Measurements from ENCODE around the gene BRD1. TPM values are rescaled to one million over a fixed set of nuclear protein-coding genes. Genes with fewer than 3 reads are reported as not detected.
"Not testable (repeated sequence)": the region's sequence is repeated elsewhere in the genome, so short reads cannot be mapped to it uniquely, and the experiment has no call there.

Gene BRD1
- total and polyA plus RNA-seq, 3 donors from 2014 or later: 113 to 122 (median 114) TPM

DNA sequence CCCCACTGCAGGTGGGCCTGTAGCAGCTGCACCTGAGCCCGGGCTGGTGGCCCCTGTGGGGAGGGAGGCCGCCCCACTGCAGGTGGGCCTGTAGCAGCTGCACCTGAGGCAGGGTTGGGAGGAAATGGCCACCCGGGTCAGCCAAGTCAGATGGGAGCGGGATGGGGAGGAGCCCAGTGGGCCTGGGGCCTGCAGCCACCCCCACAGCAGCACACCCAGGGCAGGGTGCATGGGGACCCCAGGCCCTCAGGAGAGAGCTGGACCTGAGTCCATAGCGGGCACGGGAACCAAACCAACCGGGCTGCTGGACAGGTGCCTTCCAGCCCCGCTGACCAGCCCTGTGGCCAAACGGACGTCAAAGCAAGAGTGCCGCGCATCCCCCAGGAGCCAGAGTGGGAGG, 61.7 kb downstream of the BRD1 start:
- 94 to 95% methylated on average over 8 to 9 of the region's 12 CpGs for WGBS, 2 donors
- intact Hi-C loops (cut with DNase I; ENCODE audit: low total_unique reads): no loop called here

DNA sequence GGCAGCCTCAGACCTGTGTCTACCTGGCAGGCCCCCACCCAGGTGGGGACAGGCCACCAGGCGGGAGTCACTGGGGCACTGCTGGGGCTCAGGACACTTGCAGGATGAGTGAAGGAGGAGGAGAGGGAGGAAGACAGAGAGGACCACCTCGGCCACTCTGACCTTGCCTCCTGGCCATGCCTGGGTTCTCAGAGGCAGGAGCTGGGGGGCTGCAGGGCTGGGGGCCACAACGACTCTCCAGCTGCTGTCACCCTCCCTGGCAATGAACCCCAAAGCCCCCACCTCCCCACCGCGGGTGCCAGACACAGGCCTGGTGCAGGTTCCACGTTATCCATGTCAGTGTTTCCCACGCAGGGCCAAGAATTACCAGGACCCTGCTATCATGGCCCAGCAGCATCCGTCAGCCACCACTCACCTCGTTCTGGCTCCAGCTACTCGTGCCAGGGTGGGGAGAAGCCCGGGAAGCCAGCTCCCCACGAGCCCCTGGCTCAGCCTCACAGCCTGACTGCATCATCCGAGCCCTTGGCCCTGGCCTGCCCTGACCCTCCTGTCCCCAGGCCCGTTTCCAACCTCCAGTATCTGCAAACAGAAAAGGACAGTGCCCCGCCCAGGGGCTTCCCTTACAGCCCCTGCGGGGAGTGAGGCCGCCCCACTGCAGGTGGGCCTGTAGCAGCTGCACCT, 62.4 kb downstream of the BRD1 start:
- WGBS, 2 donors: 91 to 98% methylated on average over 7 to 17 of the region's 17 CpGs
- Histone ChIP-seq H3K27ac (no peak overlapping the region), H3K9me3 (no peaks in the 10 kb centered on the region), H3K36me3 (ENCODE audit: low read depth, missing control alignments) (no peaks in the 10 kb centered on the region), H3K4me1 (no peaks in the 10 kb centered on the region), H3K4me3 (no peak overlapping the region), H3K27me3 (no peaks in the 10 kb centered on the region)
- TF ChIP-seq, protein P1, sequence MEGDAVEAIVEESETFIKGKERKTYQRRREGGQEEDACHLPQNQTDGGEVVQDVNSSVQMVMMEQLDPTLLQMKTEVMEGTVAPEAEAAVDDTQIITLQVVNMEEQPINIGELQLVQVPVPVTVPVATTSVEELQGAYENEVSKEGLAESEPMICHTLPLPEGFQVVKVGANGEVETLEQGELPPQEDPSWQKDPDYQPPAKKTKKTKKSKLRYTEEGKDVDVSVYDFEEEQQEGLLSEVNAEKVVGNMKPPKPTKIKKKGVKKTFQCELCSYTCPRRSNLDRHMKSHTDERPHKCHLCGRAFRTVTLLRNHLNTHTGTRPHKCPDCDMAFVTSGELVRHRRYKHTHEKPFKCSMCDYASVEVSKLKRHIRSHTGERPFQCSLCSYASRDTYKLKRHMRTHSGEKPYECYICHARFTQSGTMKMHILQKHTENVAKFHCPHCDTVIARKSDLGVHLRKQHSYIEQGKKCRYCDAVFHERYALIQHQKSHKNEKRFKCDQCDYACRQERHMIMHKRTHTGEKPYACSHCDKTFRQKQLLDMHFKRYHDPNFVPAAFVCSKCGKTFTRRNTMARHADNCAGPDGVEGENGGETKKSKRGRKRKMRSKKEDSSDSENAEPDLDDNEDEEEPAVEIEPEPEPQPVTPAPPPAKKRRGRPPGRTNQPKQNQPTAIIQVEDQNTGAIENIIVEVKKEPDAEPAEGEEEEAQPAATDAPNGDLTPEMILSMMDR (IDR thresholded peaks at IDR 0.05): no peak
- TF ChIP-seq POLR2A (IDR thresholded peaks at IDR 0.05): no peak
- intact Hi-C loops (cut with DNase I; ENCODE audit: low total_unique reads): no loop called here
- DNase-seq: peak; percentile 9

More for the DNA sequence above, 61.7 kb downstream of the BRD1 start:
- TF ChIP-seq POLR2A (IDR thresholded peaks at IDR 0.05): no peak
- TF ChIP-seq, protein P1 (IDR thresholded peaks at IDR 0.05): no peak
- H3K4me1 ChIP-seq: no peaks in the 10 kb centered on the region
- H3K27ac ChIP-seq: no peak overlapping the region
- H3K4me3 ChIP-seq: no peak overlapping the region
- no peaks in the 10 kb centered on the region for H3K27me3 ChIP-seq
- no peaks in the 10 kb centered on the region for H3K9me3 ChIP-seq
- H3K36me3 ChIP-seq (ENCODE audit: low read depth, missing control alignments): no peaks in the 10 kb centered on the region
- peak; percentile 11 for DNase-seq

DNA sequence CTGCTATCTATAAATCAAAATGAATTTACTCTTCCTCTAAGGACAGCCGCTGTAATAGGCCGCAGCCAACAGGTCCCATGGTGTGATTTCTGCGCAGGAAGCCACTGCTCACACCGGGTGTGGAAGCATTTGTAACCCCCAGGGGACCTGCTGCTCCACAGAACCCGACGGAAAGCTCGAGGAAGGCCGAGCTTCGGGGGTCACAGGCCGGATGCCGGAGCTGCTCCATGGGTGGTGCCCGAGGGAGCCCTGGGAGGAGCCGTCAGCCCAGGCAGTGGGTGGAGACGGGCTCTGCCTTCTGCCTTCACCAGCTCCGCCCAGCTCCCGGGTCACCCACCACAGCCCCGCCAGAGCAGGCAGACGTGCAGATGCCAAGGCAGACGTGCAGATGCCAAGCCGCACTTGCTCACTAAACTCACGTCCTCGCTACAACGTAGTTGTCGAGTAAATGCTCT, 63.5 kb downstream of the BRD1 start:
- Histone ChIP-seq H3K36me3 (ENCODE audit: low read depth, missing control alignments) (no peaks in the 10 kb centered on the region), H3K27me3 (no peaks in the 10 kb centered on the region), H3K4me1 (no peaks in the 10 kb centered on the region), H3K4me3 (no peak overlapping the region), H3K9me3 (no peaks in the 10 kb centered on the region), H3K27ac (no peak overlapping the region)
- 75 to 78% methylated on average over 15 to 24 of the region's 24 CpGs for WGBS, 2 donors
- TF ChIP-seq, protein P1 (IDR thresholded peaks at IDR 0.05): no peak
- no peak for TF ChIP-seq POLR2A (IDR thresholded peaks at IDR 0.05)
- intact Hi-C loops (cut with DNase I; ENCODE audit: low total_unique reads): no loop called here
- DNase-seq: no peak

DNA sequence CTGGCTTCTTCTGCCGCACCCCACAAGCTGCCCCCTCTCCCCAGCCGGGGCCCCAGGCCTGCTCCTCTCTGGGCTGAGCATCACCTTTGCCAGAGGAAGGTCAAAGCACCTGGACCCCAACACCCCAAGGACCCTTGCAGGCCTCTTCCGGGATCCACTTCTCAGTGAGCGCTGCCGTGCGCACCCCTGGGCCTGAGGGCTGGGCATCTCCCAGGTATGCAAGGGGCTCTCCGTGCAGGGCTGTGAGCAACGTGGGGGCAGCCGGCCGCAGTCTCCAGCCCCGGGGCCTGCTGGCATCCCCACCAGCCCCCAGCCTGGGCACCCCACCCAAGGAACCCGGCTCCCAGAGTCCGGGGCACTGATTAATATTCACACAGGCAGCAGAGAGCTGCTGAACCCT, 64.0 kb downstream of the BRD1 start:
- TF ChIP-seq, protein P1 (IDR thresholded peaks at IDR 0.05): no peak
- no peak for TF ChIP-seq POLR2A (IDR thresholded peaks at IDR 0.05)
- intact Hi-C loops (cut with DNase I; ENCODE audit: low total_unique reads): no loop called here
- no peak for DNase-seq
- Histone ChIP-seq H3K4me3 (no peak overlapping the region), H3K9me3 (no peaks in the 10 kb centered on the region), H3K36me3 (ENCODE audit: low read depth, missing control alignments) (no peaks in the 10 kb centered on the region), H3K4me1 (no peaks in the 10 kb centered on the region), H3K27ac (no peak overlapping the region), H3K27me3 (no peaks in the 10 kb centered on the region)
- 77 to 78% methylated on average over 4 to 13 of the region's 13 CpGs for WGBS, 2 donors

DNA sequence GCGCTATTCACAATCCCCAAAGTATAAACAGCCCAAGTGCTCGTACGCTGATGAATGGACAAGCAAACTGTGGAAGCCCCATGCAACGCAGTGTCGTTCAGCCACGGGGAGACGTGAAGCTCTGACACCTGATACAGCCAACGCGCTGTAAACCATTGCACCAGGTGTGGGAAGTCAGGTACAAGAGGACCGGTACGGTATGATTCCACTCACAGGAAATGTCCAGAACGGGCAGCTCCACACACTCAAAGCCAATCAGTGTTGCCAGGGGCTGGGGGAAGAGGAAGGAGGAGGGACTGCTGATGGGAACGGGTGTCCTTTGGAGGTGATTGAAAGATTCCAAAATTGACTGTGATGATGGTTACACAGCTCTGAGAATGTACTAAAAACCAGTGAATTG, 64.5 kb downstream of the BRD1 start:
- H3K27ac ChIP-seq: no peak overlapping the region
- H3K4me3 ChIP-seq: no peak overlapping the region
- TF ChIP-seq POLR2A (IDR thresholded peaks at IDR 0.05): no peak
- TF ChIP-seq, protein P1 (IDR thresholded peaks at IDR 0.05): no peak
- no peaks in the 10 kb centered on the region for H3K4me1 ChIP-seq
- no peak for DNase-seq
- no peaks in the 10 kb centered on the region for H3K27me3 ChIP-seq
- intact Hi-C loops (cut with DNase I; ENCODE audit: low total_unique reads): no loop called here
- 87 to 93% methylated on average over 13 of the region's 13 CpGs for WGBS, 2 donors
- no peaks in the 10 kb centered on the region for H3K9me3 ChIP-seq
- H3K36me3 ChIP-seq (ENCODE audit: low read depth, missing control alignments): no peaks in the 10 kb centered on the region

DNA sequence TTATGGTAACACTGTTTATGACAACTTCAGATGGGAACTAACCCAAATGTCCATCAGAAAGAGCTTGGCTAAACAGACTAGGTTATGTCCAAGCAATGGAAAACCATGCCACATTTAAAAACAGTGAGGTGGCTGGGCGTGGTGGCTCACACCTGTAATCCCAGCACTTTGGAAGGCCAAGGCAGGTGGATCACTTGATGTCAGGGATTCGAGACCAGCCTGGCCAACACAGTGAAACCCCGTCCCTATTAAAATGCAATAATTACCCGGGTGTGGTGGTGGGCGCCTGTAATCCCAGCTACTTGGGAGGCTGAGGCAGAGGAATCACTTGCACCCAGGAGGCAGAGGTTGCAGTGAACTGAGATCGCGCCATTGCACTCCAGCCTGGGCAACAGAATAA, 65.1 kb downstream of the BRD1 start:
- 90 to 95% methylated on average over 7 of the region's 7 CpGs for WGBS, 2 donors
- H3K27me3 ChIP-seq; H3K27ac ChIP-seq; H3K36me3 ChIP-seq (ENCODE audit: low read depth, missing control alignments); H3K9me3 ChIP-seq; intact Hi-C loops (cut with DNase I; ENCODE audit: low total_unique reads); H3K4me3 ChIP-seq; H3K4me1 ChIP-seq: not testable (repeated sequence)
- peak; percentile 10 for DNase-seq
